HepG2 (cell line): Measurements from ENCODE around the gene TTC23. TPM values are rescaled to one million over a fixed set of nuclear protein-coding genes. Genes with fewer than 3 reads are reported as not detected.

Experiments
- ATAC-seq: fragments of 200-7000 bp; cut with Tn5 transposase; 3 replicates; pipeline ENCODE4 v1.9.1; 2020; ENCODE audit warnings: mild to moderate bottlenecking, moderate library complexity
- BruUV-seq: library from RNA; stranded (reverse); fragments of 400-500 nt; replicated peaks from 2 replicates; lab custom pipeline; 2021; lab: Mats Ljungman, UMichigan
- CTCF ChIA-PET: fragments of 300-600 bp; formaldehyde crosslinking; extraction: SDS; loops from one replicate; lab custom pipeline; 2021; ENCODE audit warnings: low total read pairs, inconsistent platforms, low intra/inter-chr PET ratio; lab: Yijun Ruan, JAX
- POLR2A ChIA-PET: fragments of 350-600 bp; sonication (Branson Sonifier 250); formaldehyde crosslinking; loops from one replicate; lab custom pipeline; 2020; ENCODE audit warnings: antibody characterized with exemption, inconsistent platforms; lab: Yijun Ruan, JAX
- DNase-seq: peaks from one replicate; pipeline ENCODE4 v3.0.0-alpha.2; 2015; ENCODE audit warnings: low spot score
- FAIRE-seq: peaks from 3 replicates; lab custom pipeline; 2011; peaks lifted over from hg19 to GRCh38; lab: Jason Lieb, UNC
- H2AFZ ChIP-seq: one replicate; pipeline ENCODE4 v1.6.1; 2011; ENCODE audit warnings: low read length, inconsistent platforms
- H3K27ac ChIP-seq: fragments of 300-600 bp; 3 replicates; pipeline ENCODE4 v1.8.0; 2011; ENCODE audit warnings: mixed run types, mild to moderate bottlenecking, mixed read lengths, low read length, inconsistent platforms; ENCODE audit not compliant: insufficient read depth; ENCODE audit errors: extremely low read length
- H3K27me3 ChIP-seq, 2 experiments: fragments of 200-600 bp in 1 of 2; 2 replicates in 1 of 2; 3 replicates in 1 of 2; pipeline versions ENCODE4 v1.6.0 to v1.8.0; 2011; ENCODE audit warnings: low read length in 2 of 2, mild to moderate bottlenecking in 2 of 2, moderate library complexity in 2 of 2, inconsistent platforms in 1 of 2; ENCODE audit not compliant: insufficient read depth in 2 of 2, control insufficient read depth in 1 of 2
- H3K36me3 ChIP-seq, 2 experiments: fragments of 200-600 bp in 1 of 2; replicated peaks in 1 of 2; 2 replicates in 1 of 2; 3 replicates in 1 of 2; pipeline versions ENCODE4 v1.5.1 to v1.8.0; 2011; ENCODE audit warnings: low read length in 2 of 2, inconsistent platforms in 1 of 2; ENCODE audit not compliant: insufficient read depth in 2 of 2, control insufficient read depth in 1 of 2
- H3K4me1 ChIP-seq: 2 replicates; pipeline ENCODE4 v1.5.1; 2012; ENCODE audit warnings: low read length, inconsistent platforms; ENCODE audit not compliant: insufficient read depth
- H3K4me2 ChIP-seq: 2 replicates; pipeline ENCODE4 v1.6.0; 2011; ENCODE audit warnings: low read depth, low read length, inconsistent platforms
- H3K4me3 ChIP-seq, 3 experiments: fragments of 200-600 bp in 1 of 3; sonication (generic), shearing (Covaris generic) in 1 of 3; replicated peaks in 1 of 3; 2 replicates each; pipeline ENCODE4 v1.5.1; 2011 to 2016; ENCODE audit warnings: low read length in 3 of 3, inconsistent platforms in 2 of 3, low read depth in 2 of 3, mild to moderate bottlenecking in 2 of 3, control low read depth in 1 of 3, mixed read lengths in 1 of 3; ENCODE audit not compliant: insufficient read depth in 1 of 3
- H3K79me2 ChIP-seq: one replicate; pipeline ENCODE4 v1.6.1; 2011; ENCODE audit warnings: low read length, inconsistent platforms; ENCODE audit not compliant: insufficient read depth
- H3K9ac ChIP-seq: 2 replicates; pipeline ENCODE4 v1.6.0; 2011; ENCODE audit warnings: mild to moderate bottlenecking, low read depth, low read length, inconsistent platforms; ENCODE audit not compliant: insufficient read depth
- H3K9me3 ChIP-seq: 2 replicates; pipeline ENCODE4 v1.5.1; 2012; ENCODE audit warnings: mild to moderate bottlenecking, low read length
- H4K20me1 ChIP-seq: 2 replicates; pipeline ENCODE4 v1.6.0; 2011; ENCODE audit warnings: inconsistent platforms, mild to moderate bottlenecking, low read length, moderate library complexity; ENCODE audit not compliant: insufficient read depth
- BHLHE40 ChIP-seq: IDR thresholded peaks from 2 replicates; pipeline ENCODE4 v1.6.1; 2011; ENCODE audit warnings: low read length, improper control_type of control experiment
- CHD4 ChIP-seq: fragments of 200-600 bp; sonication (generic); IDR thresholded peaks from 2 replicates; pipeline ENCODE4 v1.7.0; 2017; ENCODE audit warnings: mild to moderate bottlenecking, low read length, borderline replicate concordance
- GATAD2A ChIP-seq: IDR thresholded peaks from 2 replicates; pipeline ENCODE4 v1.6.1; 2016
- HDAC2 ChIP-seq: sonication (generic); formaldehyde crosslinking; IDR thresholded peaks from 2 replicates; pipeline ENCODE4 v1.4.0; 2020; ENCODE audit warnings: missing genetic modification reagents
- HHEX ChIP-seq: IDR thresholded peaks from 2 replicates; pipeline ENCODE4 v1.6.1; 2016; ENCODE audit warnings: control low read depth
- HNF4A ChIP-seq: sonication (generic); formaldehyde crosslinking; IDR thresholded peaks from 2 replicates; pipeline ENCODE4 v1.4.0; 2020; ENCODE audit warnings: missing genetic modification reagents
- HOXD1 ChIP-seq: sonication (generic); formaldehyde crosslinking; IDR thresholded peaks from 2 replicates; pipeline ENCODE4 v1.5.0; 2020; ENCODE audit warnings: missing genetic modification reagents
- ISL2 ChIP-seq: sonication (generic); formaldehyde crosslinking; IDR thresholded peaks from 2 replicates; pipeline ENCODE4 v1.5.0; 2020; ENCODE audit warnings: missing genetic modification reagents
- JUN ChIP-seq: sonication (generic); formaldehyde crosslinking; IDR thresholded peaks from 2 replicates; pipeline ENCODE4 v1.4.0; 2020; ENCODE audit warnings: mild to moderate bottlenecking, missing genetic modification reagents
- MAFG ChIP-seq: sonication (generic); formaldehyde crosslinking; IDR thresholded peaks from 2 replicates; pipeline ENCODE4 v1.5.1; 2020; ENCODE audit warnings: mild to moderate bottlenecking, missing genetic modification reagents
- NCOA2 ChIP-seq: sonication (generic); formaldehyde crosslinking; IDR thresholded peaks from 2 replicates; pipeline ENCODE4 v1.8.0; 2022; ENCODE audit warnings: inconsistent platforms
- NFIC ChIP-seq: IDR thresholded peaks from 2 replicates; pipeline ENCODE4 v1.6.1; 2012; ENCODE audit warnings: mild to moderate bottlenecking, low read length, inconsistent platforms
- NKX3-1 ChIP-seq: sonication (generic); formaldehyde crosslinking; IDR thresholded peaks from 2 replicates; pipeline ENCODE4 v1.5.0; 2020; ENCODE audit warnings: missing genetic modification reagents
- SOX5 ChIP-seq: IDR thresholded peaks from 2 replicates; pipeline ENCODE4 v1.6.1; 2016; ENCODE audit warnings: borderline replicate concordance
- SOX6 ChIP-seq, 2 experiments: fragments of 450-650 bp in 1 of 2; sonication (generic) in 1 of 2; formaldehyde crosslinking in 1 of 2; IDR thresholded peaks; 2 replicates each; pipeline versions ENCODE4 v1.4.0 to v1.6.1; 2017 to 2020; ENCODE audit warnings: antibody characterized with exemption in 1 of 2, mild to moderate bottlenecking in 1 of 2, missing genetic modification reagents in 1 of 2
- whole genome bisulfite sequencing: methylation state at CpG from one replicate; pipeline ENCODE4 v1.1.6; 2017; ENCODE audit warnings: low lambda C conversion rate; 5-methylcytosine and 5-hydroxymethylcytosine counted together
- in situ Hi-C: cut with HindIII; loops from 2 replicates; pipeline ENCODE4 v1.10.0; 2017; ENCODE audit warnings: low pct_unique_long_range_greater_than_20kb; ENCODE audit not compliant: extremely low pct_ligation_motif_present
- intact Hi-C: fragments of 100-400 bp; cut with micrococcal nuclease; formaldehyde crosslinking; loops from one replicate; pipeline ENCODE4 v1.10.0; 2022; ENCODE audit not compliant: unreplicated experiment
- polyA plus RNA-seq, 8 experiments: library from polyadenylated mRNA; depleted of rRNA in 3 of 8; stranded (reverse) in 7 of 8; unstranded in 1 of 8; fragments of >200 nt; fragmentation: Illumina TruSeq in 4 of 8; extraction: Trizol in 4 of 8; gene quantifications; 2 replicates each; pipeline versions ENCODE4 v1.2.1 to v1.2.3, GENCODE V29; 2011 to 2016; ENCODE audit warnings: low read depth in 4 of 8, missing spikeins in 1 of 8, mixed read lengths in 1 of 8; ENCODE audit not compliant: insufficient read depth in 1 of 8
- total RNA-seq, 5 experiments: library from RNA; depleted of rRNA; stranded (reverse); fragments of >200 nt; fragmentation: Illumina TruSeq; extraction: Trizol; gene quantifications; 2 replicates each; pipeline ENCODE4 v1.2.3, GENCODE V29; 2016; ENCODE audit warnings: low read depth in 1 of 5
- TF ChIP-seq, protein P1 (sequence below): sonication (generic); formaldehyde crosslinking; IDR thresholded peaks from 2 replicates; pipeline ENCODE4 v1.4.0; 2020; ENCODE audit warnings: missing genetic modification reagents, borderline replicate concordance
- TF ChIP-seq, protein P2 (sequence below): sonication (generic); formaldehyde crosslinking; conservative IDR thresholded peaks from 2 replicates; pipeline ENCODE4 v1.8.0; 2022; ENCODE audit warnings: missing genetic modification reagents
- TF ChIP-seq, protein P3 (sequence below): sonication (generic); formaldehyde crosslinking; IDR thresholded peaks from 2 replicates; pipeline ENCODE4 v1.8.0; 2022; ENCODE audit warnings: mild to moderate bottlenecking, missing genetic modification reagents

Gene TTC23
- total and polyA plus RNA-seq, 2 of the 13 experiments (the other 11 are each of a cell fraction or from before 2014, with no cell fraction given), result 1.6 to 11.7 TPM

- Histone ChIP-seq H3K27me3 (no peaks in the 10 kb centered on the region), H3K27ac (peak overlapping the region; percentile 10), H4K20me1 (no peaks in the 10 kb centered on the region), H3K36me3 (no peaks in the 10 kb centered on the region), H3K4me3 (no peak overlapping the region), H2AFZ (no peak overlapping the region), H3K9me3 (no peaks in the 10 kb centered on the region), H3K4me1 (peaks cover 23% of the 10 kb centered on the region), H3K4me2 (peak overlapping the region; percentile 18; the same call in 1 of the 2 replicates), H3K9ac (no peak overlapping the region), H3K79me2 (no peaks in the 10 kb centered on the region)
- in situ Hi-C loops (no loop called here), intact Hi-C loops (loop anchor here (2.0 kb wide), 1 partner anchor 24 kb away; no protein-coding TSS in a partner anchor)
- POLR2A ChIA-PET, result no interaction called here
- FAIRE-seq (peak; percentile 82), ATAC-seq (peak; percentile 94), DNase-seq (peak; percentile 83)
- CTCF ChIA-PET, result no interaction called here
- no TSS peak for BruUV-seq
- WGBS, result 62% methylated on average over 3 of the region's 3 CpGs
- TF ChIP-seq SOX5 (CRISPR knock-in tag), result peak; percentile 86
- TF ChIP-seq, protein P1, sequence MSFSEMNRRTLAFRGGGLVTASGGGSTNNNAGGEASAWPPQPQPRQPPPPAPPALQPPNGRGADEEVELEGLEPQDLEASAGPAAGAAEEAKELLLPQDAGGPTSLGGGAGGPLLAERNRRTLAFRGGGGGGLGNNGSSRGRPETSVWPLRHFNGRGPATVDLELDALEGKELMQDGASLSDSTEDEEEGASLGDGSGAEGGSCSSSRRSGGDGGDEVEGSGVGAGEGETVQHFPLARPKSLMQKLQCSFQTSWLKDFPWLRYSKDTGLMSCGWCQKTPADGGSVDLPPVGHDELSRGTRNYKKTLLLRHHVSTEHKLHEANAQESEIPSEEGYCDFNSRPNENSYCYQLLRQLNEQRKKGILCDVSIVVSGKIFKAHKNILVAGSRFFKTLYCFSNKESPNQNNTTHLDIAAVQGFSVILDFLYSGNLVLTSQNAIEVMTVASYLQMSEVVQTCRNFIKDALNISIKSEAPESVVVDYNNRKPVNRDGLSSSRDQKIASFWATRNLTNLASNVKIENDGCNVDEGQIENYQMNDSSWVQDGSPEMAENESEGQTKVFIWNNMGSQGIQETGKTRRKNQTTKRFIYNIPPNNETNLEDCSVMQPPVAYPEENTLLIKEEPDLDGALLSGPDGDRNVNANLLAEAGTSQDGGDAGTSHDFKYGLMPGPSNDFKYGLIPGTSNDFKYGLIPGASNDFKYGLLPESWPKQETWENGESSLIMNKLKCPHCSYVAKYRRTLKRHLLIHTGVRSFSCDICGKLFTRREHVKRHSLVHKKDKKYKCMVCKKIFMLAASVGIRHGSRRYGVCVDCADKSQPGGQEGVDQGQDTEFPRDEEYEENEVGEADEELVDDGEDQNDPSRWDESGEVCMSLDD (CRISPR knock-in tag), result peak; percentile 94; the same call in 1 of the 2 replicates
- TF ChIP-seq HHEX (CRISPR knock-in tag), result 0 out of 2 replicates have a peak, but pooled peaks have one; percentile 56
- TF ChIP-seq CHD4, result peak; percentile 88; the same call in 1 of the 2 replicates
- 0 out of 2 replicates have a peak, but pooled peaks have one; percentile 42 for TF ChIP-seq JUN (CRISPR knock-in tag)
- TF ChIP-seq NCOA2 (CRISPR knock-in tag), result peak; percentile 55; the same call in 1 of the 2 replicates
- TF ChIP-seq NFIC, result no peak
- no peak for TF ChIP-seq MAFG
- TF ChIP-seq HOXD1 (CRISPR knock-in tag), result no peak
- 0 out of 2 replicates have a peak, but pooled peaks have one; percentile 25 for TF ChIP-seq HNF4A (CRISPR knock-in tag)
- TF ChIP-seq NKX3-1 (CRISPR knock-in tag), result no peak
- TF ChIP-seq, protein P2, sequence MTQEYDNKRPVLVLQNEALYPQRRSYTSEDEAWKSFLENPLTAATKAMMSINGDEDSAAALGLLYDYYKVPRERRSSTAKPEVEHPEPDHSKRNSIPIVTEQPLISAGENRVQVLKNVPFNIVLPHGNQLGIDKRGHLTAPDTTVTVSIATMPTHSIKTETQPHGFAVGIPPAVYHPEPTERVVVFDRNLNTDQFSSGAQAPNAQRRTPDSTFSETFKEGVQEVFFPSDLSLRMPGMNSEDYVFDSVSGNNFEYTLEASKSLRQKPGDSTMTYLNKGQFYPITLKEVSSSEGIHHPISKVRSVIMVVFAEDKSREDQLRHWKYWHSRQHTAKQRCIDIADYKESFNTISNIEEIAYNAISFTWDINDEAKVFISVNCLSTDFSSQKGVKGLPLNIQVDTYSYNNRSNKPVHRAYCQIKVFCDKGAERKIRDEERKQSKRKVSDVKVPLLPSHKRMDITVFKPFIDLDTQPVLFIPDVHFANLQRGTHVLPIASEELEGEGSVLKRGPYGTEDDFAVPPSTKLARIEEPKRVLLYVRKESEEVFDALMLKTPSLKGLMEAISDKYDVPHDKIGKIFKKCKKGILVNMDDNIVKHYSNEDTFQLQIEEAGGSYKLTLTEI (CRISPR knock-in tag), result no peak
- no peak for TF ChIP-seq SOX6 (IDR thresholded peaks at IDR 0.05)
- TF ChIP-seq SOX6 (CRISPR knock-in tag; IDR thresholded peaks at IDR 0.05), result peak; percentile 82
- TF ChIP-seq HDAC2 (CRISPR knock-in tag), result peak; percentile 39; the same call in 1 of the 2 replicates
- peak; percentile 57 for TF ChIP-seq GATAD2A (CRISPR knock-in tag)
- TF ChIP-seq, protein P3, sequence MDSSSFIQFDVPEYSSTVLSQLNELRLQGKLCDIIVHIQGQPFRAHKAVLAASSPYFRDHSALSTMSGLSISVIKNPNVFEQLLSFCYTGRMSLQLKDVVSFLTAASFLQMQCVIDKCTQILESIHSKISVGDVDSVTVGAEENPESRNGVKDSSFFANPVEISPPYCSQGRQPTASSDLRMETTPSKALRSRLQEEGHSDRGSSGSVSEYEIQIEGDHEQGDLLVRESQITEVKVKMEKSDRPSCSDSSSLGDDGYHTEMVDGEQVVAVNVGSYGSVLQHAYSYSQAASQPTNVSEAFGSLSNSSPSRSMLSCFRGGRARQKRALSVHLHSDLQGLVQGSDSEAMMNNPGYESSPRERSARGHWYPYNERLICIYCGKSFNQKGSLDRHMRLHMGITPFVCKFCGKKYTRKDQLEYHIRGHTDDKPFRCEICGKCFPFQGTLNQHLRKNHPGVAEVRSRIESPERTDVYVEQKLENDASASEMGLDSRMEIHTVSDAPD, result no peak
- peak; percentile 16; the same call in 1 of the 2 replicates for TF ChIP-seq ISL2 (CRISPR knock-in tag)
- no peak for TF ChIP-seq BHLHE40
Measured at GRCh38 chr15:99180086-99180963, 69.1 kb downstream of the TTC23 start.
